ENCODE data around the gene DUSP22. TPM values are rescaled to one million over a fixed set of nuclear protein-coding genes. Genes with fewer than 3 reads are reported as not detected.

DUSP22 gene
- total RNA-seq, 2 donors from 2014 or later, result 45.1 to 54.1 TPM

- Histone ChIP-seq H3K27me3 (no peaks in the 10 kb centered on the region), H3K4me1 (no peaks in the 10 kb centered on the region), H3K9me3 (no peaks in the 10 kb centered on the region), H3K27ac (no peak overlapping the region), H3K36me3 (peaks cover 31% of the 10 kb centered on the region), H3K4me3 (no peak overlapping the region)
- TF ChIP-seq, protein P1, sequence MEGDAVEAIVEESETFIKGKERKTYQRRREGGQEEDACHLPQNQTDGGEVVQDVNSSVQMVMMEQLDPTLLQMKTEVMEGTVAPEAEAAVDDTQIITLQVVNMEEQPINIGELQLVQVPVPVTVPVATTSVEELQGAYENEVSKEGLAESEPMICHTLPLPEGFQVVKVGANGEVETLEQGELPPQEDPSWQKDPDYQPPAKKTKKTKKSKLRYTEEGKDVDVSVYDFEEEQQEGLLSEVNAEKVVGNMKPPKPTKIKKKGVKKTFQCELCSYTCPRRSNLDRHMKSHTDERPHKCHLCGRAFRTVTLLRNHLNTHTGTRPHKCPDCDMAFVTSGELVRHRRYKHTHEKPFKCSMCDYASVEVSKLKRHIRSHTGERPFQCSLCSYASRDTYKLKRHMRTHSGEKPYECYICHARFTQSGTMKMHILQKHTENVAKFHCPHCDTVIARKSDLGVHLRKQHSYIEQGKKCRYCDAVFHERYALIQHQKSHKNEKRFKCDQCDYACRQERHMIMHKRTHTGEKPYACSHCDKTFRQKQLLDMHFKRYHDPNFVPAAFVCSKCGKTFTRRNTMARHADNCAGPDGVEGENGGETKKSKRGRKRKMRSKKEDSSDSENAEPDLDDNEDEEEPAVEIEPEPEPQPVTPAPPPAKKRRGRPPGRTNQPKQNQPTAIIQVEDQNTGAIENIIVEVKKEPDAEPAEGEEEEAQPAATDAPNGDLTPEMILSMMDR (IDR thresholded peaks at IDR 0.05), result no peak
- DNase-seq (ENCODE audit: low spot score), result no peak
Measured at GRCh38 chr6:349491-349921, 57.2 kb downstream of the DUSP22 start.

DNA sequence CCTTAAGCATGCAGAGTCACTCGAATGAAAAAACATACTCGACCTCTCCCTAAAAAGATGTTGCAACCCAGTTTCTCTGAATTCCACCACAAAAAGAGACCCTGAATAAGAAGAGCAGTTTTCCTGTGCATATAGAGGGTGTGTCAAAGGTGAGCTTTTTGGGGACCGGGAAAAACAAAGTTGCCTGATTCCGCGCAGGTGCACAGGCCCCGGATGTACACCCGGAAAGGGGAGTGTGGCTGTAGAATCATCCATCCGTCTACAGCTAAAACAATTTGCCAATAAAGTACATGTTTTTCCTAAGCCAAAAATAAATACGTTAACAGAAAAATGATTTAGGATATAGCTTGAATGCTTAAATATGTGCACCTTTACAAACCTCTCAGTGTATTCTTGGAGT is 58.1 kb downstream of the DUSP22 start:
- peaks cover 31% of the 10 kb centered on the region for H3K36me3 ChIP-seq
- H3K27me3 ChIP-seq, result no peaks in the 10 kb centered on the region
- H3K4me3 ChIP-seq, result no peak overlapping the region
- H3K27ac ChIP-seq, result no peak overlapping the region
- no peak for DNase-seq (ENCODE audit: low spot score)
- no peaks in the 10 kb centered on the region for H3K4me1 ChIP-seq
- TF ChIP-seq, protein P1 (IDR thresholded peaks at IDR 0.05), result no peak
- no peaks in the 10 kb centered on the region for H3K9me3 ChIP-seq

- DNase-seq (ENCODE audit: low spot score), result no peak
- TF ChIP-seq, protein P1 (IDR thresholded peaks at IDR 0.05), result no peak
- Histone ChIP-seq H3K27me3 (no peaks in the 10 kb centered on the region), H3K27ac (no peak overlapping the region), H3K36me3 (peaks cover 31% of the 10 kb centered on the region), H3K9me3 (no peaks in the 10 kb centered on the region), H3K4me1 (no peaks in the 10 kb centered on the region), H3K4me3 (no peak overlapping the region)
Measured at GRCh38 chr6:351011-351866, 59.0 kb downstream of the DUSP22 start.

DNA sequence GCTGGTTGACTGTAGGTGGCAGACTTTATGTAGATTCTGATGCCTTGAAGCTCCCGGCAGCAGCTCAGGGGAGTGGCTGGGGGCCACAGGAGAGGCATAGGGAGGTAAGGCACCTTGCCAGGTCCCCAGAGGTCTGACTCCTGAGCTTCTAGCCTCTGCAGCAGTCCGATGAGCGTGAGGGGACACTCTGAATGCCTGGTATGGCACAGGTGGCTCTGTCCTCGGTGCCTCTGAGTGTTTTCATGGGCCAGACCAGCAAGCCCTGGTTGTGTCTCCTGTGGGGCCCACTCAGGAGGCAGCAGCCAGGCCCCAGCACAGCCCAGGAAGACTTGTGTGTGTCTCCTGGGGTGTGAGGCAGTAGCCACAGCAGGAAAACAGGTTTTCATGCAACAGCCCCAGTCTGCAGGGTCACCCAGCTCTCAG is 59.6 kb downstream of the DUSP22 start:
- H3K36me3 ChIP-seq, result peaks cover 31% of the 10 kb centered on the region
- DNase-seq (ENCODE audit: low spot score), result no peak

GRCh38 chr6:352474-352873 is 60.2 kb downstream of the DUSP22 start:
- H3K36me3 ChIP-seq, result peaks cover 31% of the 10 kb centered on the region
- no peaks in the 10 kb centered on the region for H3K9me3 ChIP-seq
- TF ChIP-seq, protein P1 (IDR thresholded peaks at IDR 0.05), result no peak
- DNase-seq (ENCODE audit: low spot score), result no peak
- H3K4me3 ChIP-seq, result no peak overlapping the region
- no peaks in the 10 kb centered on the region for H3K27me3 ChIP-seq
- H3K4me1 ChIP-seq, result no peaks in the 10 kb centered on the region
- H3K27ac ChIP-seq, result no peak overlapping the region

More for the DNA sequence above, 59.6 kb downstream of the DUSP22 start:
- no peak overlapping the region for H3K4me3 ChIP-seq
- H3K27ac ChIP-seq, result no peak overlapping the region
- H3K9me3 ChIP-seq, result no peaks in the 10 kb centered on the region
- no peaks in the 10 kb centered on the region for H3K4me1 ChIP-seq
- no peaks in the 10 kb centered on the region for H3K27me3 ChIP-seq
- TF ChIP-seq, protein P1 (IDR thresholded peaks at IDR 0.05), result no peak
